Type B pancreatic cell (in vitro differentiated cells): ENCODE results near the gene ANKRD17. TPM values are rescaled to one million over a fixed set of nuclear protein-coding genes. Genes with fewer than 3 reads are reported as not detected.

Experiments used
- DNase-seq: peaks from one replicate; pipeline ENCODE4 v3.0.0; 2021; ENCODE audit warnings: mixed read lengths; ENCODE audit not compliant: unreplicated experiment; ENCODE audit errors: extremely low spot score
- H3K27ac Mint-ChIP-seq: 2 replicates; pipeline ENCODE4 v1.8.0; 2021; ENCODE audit warnings: mild to moderate bottlenecking, mixed read lengths
- H3K27me3 Mint-ChIP-seq: 2 replicates; pipeline ENCODE4 v1.8.0; 2021; ENCODE audit warnings: mixed read lengths
- H3K36me3 Mint-ChIP-seq: 2 replicates; pipeline ENCODE4 v1.8.0; 2021; ENCODE audit warnings: mixed read lengths
- H3K4me1 Mint-ChIP-seq: one replicate; pipeline ENCODE4 v1.8.0; 2021; ENCODE audit warnings: mixed read lengths; ENCODE audit not compliant: unreplicated experiment
- H3K4me3 Mint-ChIP-seq: 2 replicates; pipeline ENCODE4 v1.8.0; 2021; ENCODE audit warnings: mild to moderate bottlenecking, mixed read lengths
- H3K9me3 Mint-ChIP-seq: 2 replicates; pipeline ENCODE4 v1.8.0; 2021; ENCODE audit warnings: mixed read lengths
- CTCF ChIP-seq: fragments of 200-600 bp; sonication (generic); conservative IDR thresholded peaks from 2 replicates; pipeline ENCODE4 v1.5.0; 2021; ENCODE audit warnings: antibody characterized with exemption, mild to moderate bottlenecking
- total RNA-seq: library from RNA; stranded (reverse); gene quantifications from 2 replicates; pipeline ENCODE4 v1.2.1, GENCODE V29; 2021; ENCODE audit warnings: low replicate concordance

The ANKRD17 gene
- total RNA-seq, 1 donor from 2014 or later, result 77.7 TPM

- H3K27me3 Mint-ChIP-seq, result peaks cover 4% of the 10 kb centered on the region
- no peaks in the 10 kb centered on the region for H3K4me1 Mint-ChIP-seq
- H3K4me3 Mint-ChIP-seq, result no peak overlapping the region
- TF ChIP-seq CTCF, result no peak
- no peaks in the 10 kb centered on the region for H3K36me3 Mint-ChIP-seq
- H3K9me3 Mint-ChIP-seq, result peaks cover 10% of the 10 kb centered on the region
- DNase-seq, result no peak
- no peak overlapping the region for H3K27ac Mint-ChIP-seq
These were observed 221.5 kb downstream of the ANKRD17 start for GRCh38 chr4:73037057-73037456.

- Mint-ChIP-seq H3K27me3 (peaks cover 4% of the 10 kb centered on the region), H3K4me1 (no peaks in the 10 kb centered on the region), H3K27ac (no peak overlapping the region), H3K36me3 (no peaks in the 10 kb centered on the region), H3K9me3 (peaks cover 10% of the 10 kb centered on the region), H3K4me3 (no peak overlapping the region)
- no peak for DNase-seq
- no peak for TF ChIP-seq CTCF
These were observed 222.5 kb downstream of the ANKRD17 start for GRCh38 chr4:73036123-73036522.

- no peak for TF ChIP-seq CTCF
- H3K27me3 Mint-ChIP-seq, result peaks cover 4% of the 10 kb centered on the region
- H3K36me3 Mint-ChIP-seq, result no peaks in the 10 kb centered on the region
- H3K4me1 Mint-ChIP-seq, result no peaks in the 10 kb centered on the region
- no peak overlapping the region for H3K4me3 Mint-ChIP-seq
- H3K27ac Mint-ChIP-seq, result no peak overlapping the region
- peaks cover 10% of the 10 kb centered on the region for H3K9me3 Mint-ChIP-seq
- DNase-seq, result no peak
These were observed 223.7 kb downstream of the ANKRD17 start for GRCh38 chr4:73034896-73035295.

- H3K9me3 Mint-ChIP-seq, result peaks cover 7% of the 10 kb centered on the region
- H3K36me3 Mint-ChIP-seq, result no peaks in the 10 kb centered on the region
- no peak overlapping the region for H3K27ac Mint-ChIP-seq
- no peak for DNase-seq
- no peak overlapping the region for H3K4me3 Mint-ChIP-seq
- no peaks in the 10 kb centered on the region for H3K4me1 Mint-ChIP-seq
- peaks cover 6% of the 10 kb centered on the region for H3K27me3 Mint-ChIP-seq
- no peak for TF ChIP-seq CTCF
These were observed 230.0 kb downstream of the ANKRD17 start for GRCh38 chr4:73028621-73029020.

Other genes with a start within 250 kb of the ANKRD17 start
- gene COX18, start 189.1 kb downstream of the ANKRD17 start, total RNA-seq, result 15.4 and 16.8 TPM in 2 replicates
- 113 and 196 TPM in 2 replicates for gene ALB, start 145.5 kb upstream of the ANKRD17 start, total RNA-seq
- gene AFP, start 177.4 kb upstream of the ANKRD17 start, total RNA-seq, result 67.6 and 532 TPM in 2 replicates
- 2.9 TPM in 2 replicates for gene AFM, start 222.9 kb upstream of the ANKRD17 start, total RNA-seq